Activated CD4-positive, alpha-beta T cell treated with anti-CD3 and anti-CD28 coated beads for 24 hours (primary cell): ENCODE results near the gene DAZAP1.

ENCODE experiments used
- DNase-seq, 2 donors: peaks; one replicate each; pipeline ENCODE4 v3.0.0-alpha.2; 2020; ENCODE audit warnings: low read depth in 2 of 2

Gene DAZAP1

DNA sequence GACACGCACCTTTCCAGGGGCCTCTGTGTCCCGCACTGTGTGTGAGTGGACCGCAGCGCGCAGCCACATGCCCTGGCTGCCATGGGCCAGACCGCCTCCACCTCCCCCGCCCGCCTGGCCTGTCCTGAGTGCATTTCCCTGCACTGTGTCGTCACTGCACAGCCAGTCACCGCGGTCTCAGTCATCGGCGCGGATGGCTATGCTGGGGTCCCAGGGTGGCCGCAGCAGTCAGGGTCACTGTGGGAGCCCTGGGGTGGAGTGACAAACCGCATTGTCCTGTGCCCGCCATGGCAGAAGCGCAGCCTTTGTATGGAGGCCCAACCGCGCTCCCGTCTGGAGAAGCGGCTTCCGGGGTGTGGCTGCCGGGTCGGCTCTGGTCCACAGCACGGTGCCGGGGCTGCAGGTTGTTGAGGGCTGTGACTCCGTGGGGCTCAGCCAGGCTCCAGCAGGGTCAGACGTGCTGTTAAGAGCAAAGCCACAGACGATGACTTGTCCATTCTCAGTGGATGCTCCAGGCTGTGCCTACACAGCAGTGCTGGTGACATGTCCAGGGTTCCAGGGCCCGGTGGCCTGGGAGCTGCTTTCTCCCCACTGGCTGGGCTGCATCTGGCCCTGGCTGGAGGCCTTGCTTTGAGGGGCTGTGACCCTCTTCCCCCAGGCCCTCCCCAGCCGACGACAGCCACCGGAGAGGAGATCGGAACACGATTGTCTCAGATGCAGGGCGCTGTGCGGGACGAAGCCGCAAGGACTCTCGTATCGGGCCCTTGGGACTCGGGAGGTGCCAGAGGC lies 30.0 kb upstream of the DAZAP1 start:
- no peak for DNase-seq

- no peak for DNase-seq
Observed at GRCh38 chr19:1377965-1378785, 29.2 kb upstream of the DAZAP1 start.

DNA sequence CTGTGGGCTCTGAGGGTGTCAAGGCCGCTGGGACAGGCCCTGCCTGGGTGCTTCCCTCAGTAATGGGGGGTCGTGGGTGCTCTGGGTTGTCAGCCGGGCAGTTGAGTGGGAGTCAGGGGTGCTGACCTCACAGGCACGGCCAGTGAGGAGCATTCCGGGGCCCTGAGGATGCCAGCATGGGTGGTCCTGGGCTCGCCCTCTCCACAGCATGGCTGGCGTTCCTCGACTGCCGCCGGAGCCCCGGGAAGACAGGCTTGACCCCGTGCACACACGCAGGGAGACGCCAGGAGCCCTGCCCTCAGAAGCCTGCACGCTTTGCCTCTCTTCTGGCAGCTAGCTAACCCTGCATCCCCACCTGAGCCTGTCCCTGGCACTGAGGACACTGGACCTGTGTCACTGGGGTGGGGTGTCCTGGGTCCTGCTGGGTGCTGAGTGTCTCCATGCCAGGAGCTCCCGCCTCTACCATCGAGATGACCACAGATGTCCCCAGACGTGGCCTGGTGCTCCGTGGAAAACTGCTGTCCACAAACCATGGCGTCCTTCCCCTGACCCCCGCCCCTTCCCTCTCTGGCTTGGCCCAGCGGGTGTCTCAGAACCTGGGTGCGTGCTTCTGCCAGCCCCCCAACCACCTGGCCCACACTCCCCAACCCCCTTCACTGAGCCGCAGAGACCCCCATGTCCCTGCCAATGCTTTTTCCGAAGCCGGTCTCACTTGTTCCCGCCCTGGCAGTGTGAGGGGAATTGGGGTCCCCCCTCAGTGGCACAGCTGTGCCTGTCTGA lies 28.1 kb upstream of the DAZAP1 start:
- no peak for DNase-seq

- DNase-seq, result no peak
Observed at GRCh38 chr19:1379961-1380489, 27.4 kb upstream of the DAZAP1 start.

DNA sequence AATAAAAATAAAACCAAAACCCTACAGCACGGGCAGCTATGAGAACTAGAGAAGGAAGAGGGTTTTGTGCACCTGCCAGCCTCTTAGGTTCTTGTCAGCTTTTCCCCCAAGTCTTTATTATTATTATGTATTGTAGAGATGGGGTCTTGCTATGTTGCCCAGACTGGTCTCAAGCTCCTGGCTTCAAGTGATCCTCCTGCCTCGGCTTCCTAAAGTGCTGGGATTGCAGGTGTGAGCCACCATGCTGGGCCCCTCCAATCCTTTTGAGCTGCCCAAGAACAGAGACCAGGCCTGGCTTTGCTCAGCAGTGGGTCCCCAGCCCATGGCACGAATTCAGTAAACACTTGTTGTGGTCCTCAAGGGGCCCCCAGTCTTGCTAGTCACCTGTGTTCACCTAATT lies 25.1 kb upstream of the DAZAP1 start:
- no peak for DNase-seq

- no peak for DNase-seq
Observed at GRCh38 chr19:1383017-1383311, 24.4 kb upstream of the DAZAP1 start.

GRCh38 chr19:1383312-1384084 lies 23.9 kb upstream of the DAZAP1 start, which contains the start of gene NDUFS7:
Gene NDUFS7 (plus strand): TSS chr19:1383907. CDS start chr19:1383927, 20 bp downstream.
- DNase-seq, result peak; percentile 90

- DNase-seq, result no peak
Observed at GRCh38 chr19:1384085-1384462, 23.3 kb upstream of the DAZAP1 start.

DNA sequence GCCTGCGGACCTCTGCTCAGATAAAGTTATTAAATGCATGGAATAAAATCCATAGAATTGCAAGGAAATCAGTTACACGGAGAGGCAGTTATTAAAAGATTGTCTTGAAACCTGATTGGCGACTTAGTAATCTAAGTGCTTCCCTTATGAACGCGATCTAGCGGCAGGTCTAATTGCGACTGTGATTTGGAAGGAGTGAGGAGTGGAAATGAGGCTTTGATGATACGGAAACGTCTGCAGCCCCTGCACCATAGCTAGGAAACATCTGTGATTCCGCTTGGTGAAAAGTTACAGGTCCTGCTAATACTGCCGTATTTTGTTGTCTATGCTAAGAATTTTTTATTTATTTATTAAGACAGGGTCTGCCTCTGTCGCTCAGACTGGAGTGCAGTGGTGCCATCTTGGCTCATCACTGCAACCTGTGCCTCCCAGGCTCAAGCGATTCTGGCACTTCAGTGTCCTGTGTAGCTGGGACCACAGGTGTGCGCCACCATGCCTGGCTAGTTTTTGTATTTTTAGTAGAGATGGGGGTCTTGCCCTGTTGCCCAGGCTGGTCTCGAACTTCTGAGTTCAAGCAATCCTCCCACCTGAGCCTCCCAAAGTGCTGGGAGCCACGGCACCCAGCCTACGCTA lies 22.8 kb upstream of the DAZAP1 start:
- DNase-seq, result no peak

DNA sequence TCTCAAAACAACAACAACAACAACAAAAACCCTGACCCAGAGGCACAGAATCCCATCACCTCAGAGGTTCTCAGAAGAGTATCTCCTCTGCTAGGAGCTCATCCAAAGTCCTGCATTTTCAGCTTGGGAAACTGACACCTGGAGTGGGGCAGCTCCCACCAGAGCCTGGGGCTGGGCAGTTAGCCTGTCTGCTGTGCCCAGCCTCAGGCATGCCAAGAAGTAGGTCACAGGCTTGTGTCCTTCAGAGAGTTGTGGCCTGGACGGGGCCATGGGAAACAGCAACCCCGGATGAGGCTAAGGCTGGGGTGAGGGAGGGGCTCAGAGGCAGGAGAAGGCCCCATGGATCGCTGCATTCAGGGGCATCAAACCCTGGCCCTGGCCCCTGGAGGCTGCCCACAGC lies 21.6 kb upstream of the DAZAP1 start:
- no peak for DNase-seq

GRCh38 chr19:1386945-1387683 lies 20.3 kb upstream of the DAZAP1 start:
- no peak for DNase-seq

- no peak for DNase-seq
Observed at GRCh38 chr19:1387684-1388636, 19.4 kb upstream of the DAZAP1 start.

- DNase-seq, result no peak
Observed at GRCh38 chr19:1388637-1389026, 18.8 kb upstream of the DAZAP1 start.

DNA sequence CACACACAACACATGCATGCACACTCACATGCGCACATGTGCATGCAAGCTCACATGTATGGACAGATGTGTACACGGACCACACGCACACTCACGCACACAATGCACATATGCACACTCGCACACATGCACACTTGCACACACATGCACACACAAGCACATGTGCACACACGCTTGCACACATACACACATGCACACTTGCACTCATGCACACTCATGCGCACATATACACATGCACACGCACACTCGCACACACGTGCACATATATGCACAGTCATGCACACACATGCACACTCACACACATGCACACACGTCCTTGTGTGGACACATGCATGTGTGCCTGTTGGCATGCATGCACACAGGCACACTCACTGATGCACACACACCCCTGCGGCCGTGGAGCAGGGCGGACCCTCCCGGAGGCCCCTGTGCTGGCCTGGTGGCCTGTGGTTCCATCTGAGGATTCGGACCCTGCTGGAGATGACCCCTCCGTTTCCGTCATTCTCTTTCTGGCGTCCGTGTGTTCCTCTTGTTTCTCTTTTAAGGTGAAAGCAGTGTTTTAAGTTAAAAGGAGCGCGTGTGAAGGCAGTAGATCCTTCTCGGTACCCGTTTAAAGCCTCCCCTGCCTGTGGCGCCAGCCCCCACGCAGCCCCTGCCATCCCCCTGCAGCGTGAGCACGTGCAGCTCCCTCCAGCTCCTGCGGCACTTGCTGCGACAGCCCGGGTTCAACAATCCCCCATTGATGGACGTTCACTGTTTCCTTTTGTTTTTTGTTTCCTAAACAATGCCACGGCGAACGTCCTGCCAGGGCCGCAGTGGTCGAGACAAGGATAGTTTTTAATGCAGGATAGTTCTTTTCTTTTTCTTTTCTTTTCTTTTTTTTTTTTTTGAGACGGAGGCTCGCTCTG lies 18.1 kb upstream of the DAZAP1 start:
- DNase-seq, result no peak

GRCh38 chr19:1390890-1391423 lies 16.4 kb upstream of the DAZAP1 start:
- no peak for DNase-seq

DNA sequence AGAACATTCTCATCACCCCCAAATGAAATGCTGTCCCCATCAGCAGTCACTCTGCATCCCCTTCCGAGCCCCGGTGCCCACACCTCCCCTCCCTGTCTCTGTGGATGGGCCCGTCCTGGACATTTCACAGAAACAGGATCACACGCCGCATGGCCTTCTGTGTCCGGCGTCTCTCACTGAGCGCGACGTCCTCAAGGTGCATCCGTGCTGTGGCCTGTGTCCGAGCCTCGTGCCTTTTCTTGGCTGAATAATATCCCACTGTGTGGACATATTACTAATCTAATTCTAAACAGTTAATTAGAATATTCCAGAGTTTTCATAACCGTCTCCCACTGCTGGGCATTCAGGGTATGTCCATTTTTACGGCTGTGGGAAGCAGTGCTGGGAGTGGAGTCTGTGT lies 15.0 kb upstream of the DAZAP1 start:
- no peak for DNase-seq

- DNase-seq, result no peak
Observed at GRCh38 chr19:1392939-1393530, 14.4 kb upstream of the DAZAP1 start.
